GM12891 (cell line): ENCODE results near the gene MSRB2.

Experiments
- POLR2AphosphoS5 ChIP-seq: IDR thresholded peaks from 2 replicates; pipeline ENCODE4 v1.6.1; 2011; ENCODE audit warnings: low read depth, low read length, control low read depth
- TAF1 ChIP-seq: IDR thresholded peaks from 2 replicates; pipeline ENCODE4 v1.6.1; 2011; ENCODE audit warnings: low read depth, low read length, control low read depth

- no peak for TF ChIP-seq POLR2AphosphoS5
- TF ChIP-seq TAF1, result no peak
Observed at GRCh38 chr10:23141995-23142394, 46.6 kb downstream of the MSRB2 start.
